ENCODE results near the gene FOXRED2.
"Not testable (repeated sequence)": the region's sequence is repeated elsewhere in the genome, so short reads cannot be mapped to it uniquely, and the experiment has no call there.

Gene FOXRED2

DNA sequence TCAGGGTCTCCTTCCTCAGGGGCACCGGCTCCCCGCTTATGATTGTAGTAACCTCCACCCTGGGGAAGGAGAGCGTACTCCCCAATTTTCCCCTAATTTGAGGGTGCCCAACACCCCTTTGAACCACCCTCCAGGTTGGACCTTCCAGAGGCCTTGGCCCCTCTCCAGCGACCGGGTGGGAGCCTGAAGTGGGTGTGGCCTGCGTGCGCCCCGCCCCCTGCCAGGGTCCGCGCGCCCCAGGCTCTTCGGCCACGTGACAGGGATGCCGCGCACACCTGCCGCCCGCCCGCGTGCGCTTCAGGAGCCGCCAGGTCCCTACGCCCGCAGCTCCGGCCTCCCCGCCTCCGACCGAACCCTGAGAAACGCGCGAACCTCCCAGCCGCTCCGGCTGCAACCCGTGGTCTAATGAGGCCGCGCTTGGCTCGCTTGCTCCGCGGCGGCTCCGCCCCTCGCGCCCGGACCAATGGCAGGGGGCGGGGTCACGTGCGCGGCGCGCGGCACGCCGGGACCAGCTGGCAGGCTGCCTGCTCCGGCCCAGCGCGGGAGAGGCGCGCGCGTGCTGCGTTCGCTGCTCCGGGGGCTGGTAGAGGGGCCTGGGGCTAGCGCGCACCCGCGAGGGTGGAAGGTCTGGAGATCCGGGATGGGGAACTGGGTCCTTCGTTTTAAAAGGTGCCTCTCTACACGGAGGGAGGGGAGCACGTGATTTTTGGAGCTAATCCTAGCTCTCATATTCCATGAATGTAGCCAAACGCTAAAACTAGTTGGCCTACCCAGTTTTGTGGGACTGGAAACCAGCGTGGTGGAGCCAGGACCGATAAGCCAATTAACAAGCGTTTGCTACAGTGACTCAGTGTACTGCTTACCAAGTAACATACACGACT lies at the start of gene FOXRED2:
Gene FOXRED2, minus strand, starts transcription at position 404 of the 881 bp plus-strand sequence. CDS start 618 bp downstream, outside the sequence.
- peak; percentile 68 for DNase-seq (ENCODE audit: low read depth)

DNA sequence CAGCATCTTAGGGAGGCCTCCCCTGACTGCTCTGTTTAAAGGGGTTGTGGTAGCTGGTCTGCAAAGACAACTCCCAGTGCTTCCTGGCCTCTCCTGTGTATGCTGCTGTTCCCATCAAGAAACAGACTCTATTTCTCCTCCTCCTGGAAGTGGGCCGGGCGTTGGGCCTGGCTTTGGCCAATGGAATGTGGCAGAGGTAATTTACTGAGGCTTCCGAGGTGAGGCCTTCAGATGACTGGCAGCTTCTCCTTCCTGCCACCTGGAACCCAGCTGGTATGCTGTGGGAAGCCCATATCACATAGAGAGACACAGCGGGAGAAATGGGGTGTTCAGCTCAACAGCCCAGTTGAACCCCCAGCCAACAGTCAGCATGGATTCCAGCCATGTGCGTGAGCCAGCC lies 47.3 kb upstream of the FOXRED2 start:
- DNase-seq (ENCODE audit: low read depth): no peak

DNA sequence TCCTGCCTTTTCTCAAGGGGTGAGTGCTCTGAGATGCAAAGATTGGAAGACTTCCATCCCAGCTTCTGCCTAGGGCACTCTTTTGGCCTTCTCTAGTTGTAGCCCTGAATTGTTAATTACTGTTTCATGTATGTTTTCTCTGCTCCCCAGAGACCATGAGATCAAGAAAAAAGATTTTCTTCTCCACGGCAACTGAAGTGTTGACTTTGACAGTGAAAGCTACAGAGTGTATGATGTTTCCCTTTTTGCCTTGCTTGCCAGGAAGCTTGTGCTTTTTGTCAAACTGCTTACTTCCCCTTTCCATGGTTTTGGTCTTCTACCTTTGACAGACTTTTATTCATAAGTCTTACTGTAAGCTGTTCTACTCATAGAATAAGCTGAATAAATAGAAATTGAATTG lies 45.4 kb upstream of the FOXRED2 start:
- no peak for DNase-seq (ENCODE audit: low read depth)

DNA sequence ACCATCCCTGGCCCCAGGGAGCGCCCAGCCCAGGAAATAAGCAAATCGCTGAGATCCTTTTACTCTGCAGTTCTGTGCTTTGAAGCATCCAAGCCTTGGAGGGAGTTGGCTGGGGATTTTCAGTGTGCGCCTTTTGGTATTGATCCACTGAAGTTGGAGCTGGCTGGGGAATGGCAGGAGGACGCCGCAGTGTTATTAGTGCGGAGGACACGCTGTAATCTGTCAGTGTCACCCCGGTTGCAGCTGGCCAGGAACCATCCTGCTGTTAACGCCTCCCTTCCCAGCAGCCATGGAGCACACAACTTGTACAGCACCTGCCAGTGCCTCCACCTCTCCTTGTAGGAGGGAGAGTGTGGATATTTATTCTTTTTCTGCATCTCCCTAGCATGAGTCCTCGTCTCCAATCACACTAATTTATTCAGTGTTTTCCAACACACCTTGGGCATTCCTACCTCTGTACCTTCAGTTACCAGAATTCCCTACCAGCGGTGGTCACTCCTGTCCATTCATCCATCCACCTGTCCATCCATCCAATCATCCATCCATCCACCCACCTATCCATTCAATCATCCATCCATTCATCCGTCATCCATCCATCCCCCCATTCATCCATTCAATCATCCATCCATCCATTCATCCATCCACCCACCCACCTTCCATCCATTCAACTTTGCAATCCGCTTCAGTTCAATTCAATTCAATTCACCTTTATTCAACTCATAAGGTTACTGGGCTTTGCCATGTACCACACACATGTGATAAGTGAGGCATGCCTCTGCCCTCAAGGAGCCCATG lies 44.1 kb upstream of the FOXRED2 start:
- no peak for DNase-seq (ENCODE audit: low read depth)

DNA sequence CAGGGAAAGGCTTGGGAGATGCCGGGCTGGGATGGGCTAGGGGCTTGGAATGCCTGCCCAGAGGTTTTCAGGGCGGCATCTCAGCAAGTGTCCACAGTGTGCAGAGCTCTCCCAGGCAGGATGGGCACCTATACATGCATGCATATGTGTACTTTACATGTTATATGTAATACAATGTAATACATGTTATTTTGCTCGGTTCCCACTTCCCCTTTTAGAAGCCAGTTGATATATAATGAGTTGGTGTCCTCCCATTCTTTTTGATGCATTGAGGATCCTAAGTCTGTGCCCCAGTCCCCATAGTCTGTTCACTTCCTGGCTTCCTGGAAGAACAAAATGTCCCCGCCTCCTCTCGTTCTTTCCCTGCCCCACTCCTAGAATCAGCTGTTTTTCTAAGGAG lies 42.2 kb upstream of the FOXRED2 start:
- DNase-seq (ENCODE audit: low read depth): no peak

DNA sequence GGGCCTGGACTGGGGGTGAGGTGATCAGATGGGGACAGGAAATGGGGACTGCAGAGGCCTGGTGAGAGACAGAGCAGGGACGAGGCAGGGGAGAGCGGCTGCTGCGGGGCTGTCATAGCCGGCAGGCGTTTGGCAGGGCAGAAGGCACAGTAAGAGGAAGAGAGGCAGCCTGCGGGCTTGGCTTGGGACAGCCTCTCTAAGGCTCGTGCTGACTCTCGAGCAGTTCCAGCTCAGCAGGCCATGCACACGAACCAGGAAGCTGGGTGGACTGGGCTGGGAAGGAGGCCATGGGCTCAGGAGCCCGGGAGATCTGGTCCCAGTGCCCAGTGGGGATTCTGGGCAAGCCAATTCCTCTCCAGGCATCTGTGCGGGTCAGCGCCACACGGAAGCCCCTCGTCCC lies 41.8 kb upstream of the FOXRED2 start:
- no peak for DNase-seq (ENCODE audit: low read depth)

DNA sequence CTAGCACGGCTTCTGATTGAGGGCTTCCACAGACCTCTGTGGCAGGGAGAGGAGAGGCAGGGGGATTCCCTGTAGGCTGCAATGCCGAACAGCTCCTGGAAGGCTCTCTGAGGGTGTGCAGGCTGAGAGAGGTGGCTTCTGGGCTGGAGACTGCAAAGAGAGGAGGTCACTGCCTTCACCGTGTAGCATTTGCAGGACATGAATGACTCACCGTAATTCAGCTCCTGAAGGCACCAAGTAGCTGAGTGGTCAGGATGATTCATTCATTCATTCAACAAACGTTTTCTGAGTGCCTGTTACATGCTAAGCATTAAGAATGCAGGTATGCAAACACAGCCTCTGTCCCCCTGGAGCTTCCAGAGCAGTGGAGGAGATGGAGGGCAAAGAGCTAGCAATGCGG lies 40.1 kb upstream of the FOXRED2 start:
- DNase-seq (ENCODE audit: low read depth): no peak

DNA sequence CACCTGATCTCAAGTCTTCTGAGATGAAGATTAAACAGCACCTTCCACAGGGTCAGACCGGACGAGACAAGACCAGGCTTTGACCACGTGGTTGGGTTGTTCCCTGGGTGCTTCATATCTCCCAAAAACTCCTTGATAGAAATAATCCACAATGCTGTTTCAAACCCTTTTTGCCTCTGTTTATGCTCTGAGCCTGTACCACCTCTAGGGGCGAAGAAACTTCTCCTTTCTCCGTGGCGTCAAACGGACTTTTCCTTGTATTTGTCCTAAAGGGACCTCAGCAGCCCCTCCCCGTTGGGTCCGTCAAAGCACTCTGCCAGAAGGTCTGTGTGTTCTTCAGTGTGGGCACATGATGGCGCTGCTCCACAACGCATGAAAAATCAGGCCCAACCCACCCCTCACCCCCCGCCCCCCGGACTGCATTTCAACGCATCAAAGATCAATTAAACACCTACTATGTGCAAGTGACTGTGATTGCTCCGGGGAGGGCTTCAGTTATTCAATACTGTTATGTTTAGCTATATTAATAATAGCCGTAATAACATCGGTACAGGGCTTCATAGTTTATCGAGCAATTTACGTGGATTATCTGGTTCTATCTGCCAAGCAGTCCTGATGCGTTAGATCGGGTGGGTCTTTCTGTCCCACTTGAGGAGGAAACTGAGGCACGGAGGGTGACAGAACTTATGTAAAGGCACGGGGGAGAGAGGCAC lies 39.4 kb upstream of the FOXRED2 start:
- DNase-seq (ENCODE audit: low read depth): peak; percentile 52

DNA sequence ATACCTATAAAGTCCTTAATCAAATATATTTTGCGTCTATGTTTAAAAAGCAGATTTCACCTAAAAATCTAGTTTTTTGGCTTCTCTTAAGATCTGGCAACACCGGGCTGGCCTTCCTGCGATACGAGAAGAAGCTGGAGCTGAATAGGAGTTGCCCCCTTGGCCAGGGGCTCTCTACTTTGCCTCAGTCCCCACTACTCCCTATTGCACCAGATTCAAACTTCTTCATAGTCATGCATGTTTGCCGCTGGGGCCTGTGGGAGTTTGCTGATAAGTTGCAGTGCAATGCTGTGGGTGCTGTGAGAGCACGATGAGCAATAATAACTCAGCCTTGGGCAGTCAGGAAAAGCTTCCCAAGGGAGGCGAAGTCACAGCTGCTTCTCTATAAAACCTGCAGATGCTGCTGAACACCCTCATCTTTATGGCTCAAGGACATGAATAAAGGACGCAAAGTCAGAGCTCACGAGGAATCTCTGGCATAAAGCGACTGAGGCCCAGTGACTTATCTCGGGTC lies 37.3 kb upstream of the FOXRED2 start:
- no peak for DNase-seq (ENCODE audit: low read depth)

DNA sequence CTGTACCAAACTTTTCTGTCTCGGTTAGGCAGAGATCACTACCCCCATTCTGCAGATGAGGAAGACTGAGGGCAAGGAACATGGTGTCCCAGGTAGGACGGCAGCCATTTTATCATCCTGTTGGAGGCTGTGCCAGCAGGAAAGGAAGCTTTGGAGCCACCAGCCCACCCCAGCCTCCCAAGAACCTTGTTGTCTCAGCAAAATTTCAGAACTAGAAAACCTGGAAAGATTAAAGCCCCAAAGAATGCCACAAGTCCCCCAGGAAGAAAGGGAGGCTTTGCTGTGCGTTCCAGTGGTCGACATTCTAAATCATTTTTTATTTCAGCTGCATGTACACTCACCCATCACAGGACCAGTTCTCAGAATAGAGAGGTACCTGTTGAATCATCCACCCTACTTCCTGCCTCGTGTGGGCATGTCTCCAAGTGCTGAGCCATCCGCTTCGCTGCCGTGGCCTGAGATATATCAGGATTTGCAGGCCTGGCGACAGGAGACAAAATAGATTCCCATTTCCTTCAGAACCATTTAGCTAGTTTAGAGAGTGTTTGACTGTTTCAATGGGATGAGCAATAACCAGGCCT lies 35.1 kb upstream of the FOXRED2 start:
- DNase-seq (ENCODE audit: low read depth): no peak

DNA sequence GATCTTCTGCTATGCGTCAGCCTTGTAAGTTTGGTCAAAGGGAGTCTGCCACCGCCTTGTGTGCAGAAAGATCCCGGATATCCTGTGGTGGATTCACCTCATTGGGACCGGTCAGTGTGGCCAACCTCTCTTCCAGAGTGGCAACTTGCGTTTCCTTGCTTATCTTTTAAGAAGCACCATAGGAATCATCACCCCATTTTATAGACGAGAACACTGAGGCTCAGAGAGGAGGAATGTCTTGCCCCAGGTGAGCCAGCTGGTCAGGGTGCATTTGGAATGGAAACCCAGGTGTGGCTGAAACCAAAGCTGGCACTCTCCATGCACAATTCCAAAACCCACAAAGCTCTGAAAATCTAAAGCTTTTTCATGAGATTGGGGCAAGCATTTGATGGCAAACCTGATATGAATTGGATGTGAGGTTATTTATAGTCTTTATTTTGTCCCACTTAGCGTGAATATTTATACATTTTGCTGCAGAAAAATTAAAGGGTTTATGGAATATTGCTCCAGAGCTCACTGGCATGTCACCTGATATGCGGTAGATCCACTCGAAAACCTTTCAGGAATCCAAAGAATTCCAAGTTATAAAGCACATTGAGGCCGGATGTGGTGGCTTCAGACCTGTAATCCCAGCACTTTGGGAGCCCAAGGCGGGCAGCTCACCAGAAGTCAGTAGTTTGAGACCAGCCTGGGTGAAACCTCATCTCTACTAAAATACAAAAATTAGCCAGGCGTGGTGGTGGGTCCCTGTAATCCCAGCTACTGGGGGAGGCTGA lies 34.2 kb upstream of the FOXRED2 start:
- DNase-seq (ENCODE audit: low read depth): no peak

DNA sequence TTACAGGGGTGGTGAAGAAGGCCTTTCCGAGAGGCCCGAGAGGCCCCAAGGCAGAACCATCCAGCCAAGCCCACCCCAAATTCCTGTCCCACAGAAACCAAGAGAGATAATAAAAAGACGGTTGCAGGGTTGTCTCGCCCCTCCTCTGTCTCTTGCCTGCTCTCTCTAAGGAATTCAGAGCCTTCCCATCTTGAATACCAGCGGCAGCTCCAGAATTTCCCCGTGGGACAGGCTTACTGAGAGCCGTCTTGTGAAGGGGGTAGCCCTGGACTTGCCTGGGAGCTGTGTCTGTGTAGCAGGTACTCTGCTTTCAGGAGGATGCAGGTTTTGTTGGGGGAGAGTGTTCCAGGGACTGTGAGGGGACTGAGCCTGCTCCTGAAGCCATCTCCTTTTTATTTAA lies 31.7 kb upstream of the FOXRED2 start:
- no peak for DNase-seq (ENCODE audit: low read depth)

DNA sequence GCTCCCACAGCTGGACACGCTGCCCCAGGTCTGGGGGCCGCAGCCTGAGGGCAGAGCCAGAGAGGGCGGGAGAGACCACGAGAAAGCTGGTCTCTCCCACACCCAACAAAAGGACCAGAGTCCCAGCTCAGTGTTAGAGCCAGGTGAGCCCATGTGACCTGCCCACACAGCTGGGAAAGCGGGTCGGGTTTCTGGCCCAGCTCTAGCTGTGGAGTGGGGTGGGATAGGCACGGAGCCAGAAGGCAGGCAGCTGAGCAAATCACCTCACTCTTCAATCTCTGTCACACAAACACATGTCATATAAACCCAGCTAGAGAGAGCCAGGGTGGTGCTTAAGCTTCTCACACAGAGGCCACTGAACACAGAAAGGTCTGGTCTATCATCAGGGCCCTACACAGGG lies 29.9 kb upstream of the FOXRED2 start:
- DNase-seq (ENCODE audit: low read depth): no peak

DNA sequence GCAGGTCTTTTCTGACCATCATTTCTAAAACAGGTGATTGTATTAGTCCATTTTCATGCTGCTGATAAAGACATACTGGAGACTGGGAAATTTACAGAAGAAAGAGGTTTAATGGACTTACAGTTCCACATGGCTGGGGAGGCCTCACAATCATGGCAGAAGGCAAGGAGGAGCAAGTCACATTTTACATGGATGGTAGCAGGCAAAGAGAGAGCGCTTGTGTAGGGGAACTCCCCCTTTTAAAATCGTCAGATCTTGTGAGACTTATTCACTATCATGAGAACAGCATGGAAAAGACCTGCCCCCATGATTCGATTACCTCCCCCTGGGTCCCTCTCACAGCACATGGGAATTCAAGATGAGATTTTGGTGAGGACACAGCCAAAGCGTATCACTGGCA lies 26.5 kb upstream of the FOXRED2 start:
- not testable (repeated sequence) for DNase-seq (ENCODE audit: low read depth)

DNA sequence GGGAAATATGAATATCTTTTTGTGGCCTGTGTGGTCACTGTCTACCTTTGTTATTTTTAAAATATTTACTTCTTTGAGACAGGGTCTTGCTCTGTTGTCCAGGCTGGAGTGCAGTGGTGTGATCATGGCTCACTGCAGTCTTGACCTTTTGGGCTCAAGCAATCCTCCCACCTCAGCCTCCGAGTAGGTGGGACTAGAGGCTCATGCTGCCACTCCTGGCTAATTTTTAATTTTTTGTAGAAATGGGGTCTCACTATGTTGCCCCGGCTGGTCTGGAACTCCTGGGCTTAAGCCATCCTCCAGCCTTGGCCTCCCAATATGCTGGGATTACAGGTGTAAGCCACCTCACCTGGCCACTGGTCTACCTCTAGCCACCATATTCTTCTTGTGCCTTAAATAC lies 25.6 kb upstream of the FOXRED2 start:
- DNase-seq (ENCODE audit: low read depth): no peak

DNA sequence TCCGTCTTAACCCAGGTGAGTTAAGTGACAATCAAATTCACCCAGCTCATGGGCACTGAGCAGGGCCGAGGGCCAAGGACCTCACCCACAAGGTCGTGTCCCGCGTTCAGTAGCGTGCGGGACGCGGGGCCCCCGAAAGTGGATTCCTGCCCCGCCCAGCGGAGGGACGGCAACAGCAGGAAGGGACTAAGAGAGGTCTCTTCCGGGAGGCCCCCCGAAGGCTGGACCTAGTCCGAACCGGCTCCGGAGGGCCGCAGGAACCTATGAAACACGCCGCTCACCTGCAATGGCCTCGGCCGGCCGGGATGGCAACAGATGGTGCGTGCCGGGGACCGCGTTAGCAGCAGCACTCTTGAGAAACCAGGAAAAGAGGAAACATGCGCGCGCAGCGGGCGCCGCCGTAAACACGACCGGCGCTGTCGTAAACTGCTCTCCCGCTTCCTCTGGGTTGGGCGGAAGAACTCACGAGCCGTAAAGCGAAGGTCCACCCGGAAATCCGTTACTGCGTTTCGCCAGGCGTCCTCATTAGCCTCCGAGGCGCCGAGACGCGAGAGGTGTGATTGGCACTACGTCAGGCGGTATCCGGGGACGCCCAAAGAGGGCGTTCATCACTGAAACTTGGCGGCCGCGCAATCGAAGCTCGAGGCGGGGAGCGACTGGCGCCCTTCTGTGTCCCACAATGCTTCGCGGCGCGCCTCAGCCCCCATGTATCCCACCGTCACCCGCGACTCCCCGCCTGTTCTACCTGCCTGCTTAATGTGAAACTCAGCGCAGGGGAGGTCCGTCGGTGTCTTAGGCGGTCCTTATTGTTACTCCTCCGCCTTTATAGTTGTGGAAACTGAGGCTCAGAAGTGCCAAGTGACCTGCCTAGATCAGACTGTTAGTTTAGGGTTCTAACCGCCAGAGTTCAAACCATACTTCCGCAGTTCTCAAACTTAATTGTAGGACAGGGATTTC lies 22.2 kb upstream of the FOXRED2 start, which contains the start of gene EIF3D:
Gene EIF3D, minus strand, starts transcription at position 372 of the 957 bp plus-strand sequence. CDS start 3,045 bp downstream, outside the sequence.
- peak; percentile 99 for DNase-seq (ENCODE audit: low read depth)

DNA sequence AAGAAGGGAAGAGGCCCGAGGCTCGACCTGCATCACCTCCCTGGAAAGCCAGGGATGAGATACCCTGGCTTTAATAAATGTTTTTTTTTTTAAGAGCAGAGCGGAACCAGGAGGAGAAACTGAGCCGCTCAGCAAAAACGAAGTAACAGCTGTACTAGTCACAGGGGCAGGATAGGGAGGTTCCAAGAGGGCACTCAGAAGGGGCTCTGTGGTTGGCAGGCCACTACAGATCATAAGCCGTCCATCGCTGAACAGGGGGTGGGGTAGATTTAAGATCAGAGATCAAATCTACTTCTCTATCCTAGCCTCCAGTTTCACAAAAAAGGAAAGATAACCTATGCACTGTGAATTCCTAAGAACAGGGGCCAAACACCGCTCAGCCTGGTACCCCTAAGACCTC lies 21.5 kb upstream of the FOXRED2 start:
- DNase-seq (ENCODE audit: low read depth): peak; percentile 45

DNA sequence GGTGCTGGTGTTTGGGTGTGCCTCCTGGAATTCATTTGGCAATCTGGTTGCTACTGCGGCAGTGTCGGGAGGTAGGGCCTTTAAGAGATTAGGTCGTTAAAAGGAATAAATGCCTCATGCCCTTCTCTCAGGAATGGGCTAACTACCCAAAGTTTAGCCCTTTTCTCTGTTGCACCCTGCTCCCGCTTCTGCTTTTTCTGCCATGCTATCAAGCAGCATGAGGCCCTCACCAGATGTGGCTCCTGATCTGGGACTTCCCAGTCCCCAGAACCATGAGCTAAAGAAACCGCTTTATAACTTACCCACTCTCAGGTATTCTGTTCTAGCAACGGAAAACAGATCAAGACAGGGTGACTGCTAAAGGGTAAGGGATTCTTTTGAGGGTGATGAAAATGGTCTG lies 15.8 kb upstream of the FOXRED2 start:
- DNase-seq (ENCODE audit: low read depth): no peak

DNA sequence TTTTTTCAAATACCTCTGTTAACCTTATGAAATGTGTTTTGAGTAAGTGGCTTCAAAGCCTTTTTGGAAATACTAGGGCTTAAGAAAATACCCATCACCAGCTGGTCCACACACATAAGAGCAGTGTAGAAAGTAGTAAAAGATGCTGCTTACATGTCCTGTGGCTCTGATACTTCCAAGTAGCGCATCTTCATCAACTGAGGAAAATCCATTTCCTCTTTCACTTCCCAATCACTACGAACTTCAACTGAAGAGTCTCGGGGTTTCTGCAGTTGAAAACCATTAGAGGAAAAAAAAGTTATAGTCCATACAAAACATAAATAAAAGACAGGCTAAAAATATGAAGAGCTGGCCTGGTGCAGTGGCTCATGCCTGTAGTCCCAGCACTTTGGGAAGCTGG lies 13.6 kb upstream of the FOXRED2 start:
- DNase-seq (ENCODE audit: low read depth): no peak

DNA sequence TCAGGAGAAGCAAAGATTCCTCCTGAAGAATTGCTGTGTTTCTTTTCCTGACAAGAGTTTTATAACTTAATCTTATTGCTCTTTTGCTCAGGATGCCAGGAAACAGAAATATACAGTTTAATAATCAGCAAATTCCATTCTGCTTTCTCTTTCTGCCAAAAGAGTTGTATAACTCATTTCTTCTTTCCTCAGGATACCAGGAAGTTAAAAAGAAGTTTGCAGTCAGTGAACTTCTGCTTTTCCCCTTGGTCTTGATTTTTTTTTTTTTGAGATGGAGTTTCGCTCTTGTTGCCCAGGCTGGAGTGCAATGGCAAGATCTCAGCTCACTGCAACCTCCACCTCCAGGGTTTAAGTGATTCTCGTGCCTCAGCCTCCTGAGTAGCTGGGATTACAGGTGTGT lies 13.1 kb upstream of the FOXRED2 start:
- DNase-seq (ENCODE audit: low read depth): not testable (repeated sequence)

Data from CMK (cell line).